NCI-H1092 (cell line): ENCODE data around the gene SH2D6.
"Not testable (repeated sequence)": the region's sequence is repeated elsewhere in the genome, so short reads cannot be mapped to it uniquely, and the experiment has no call there.

Source experiments
- DNase-seq: peaks from one replicate; lab custom pipeline; 2025; lab: John Stamatoyannopoulos, UW

Gene SH2D6

DNA sequence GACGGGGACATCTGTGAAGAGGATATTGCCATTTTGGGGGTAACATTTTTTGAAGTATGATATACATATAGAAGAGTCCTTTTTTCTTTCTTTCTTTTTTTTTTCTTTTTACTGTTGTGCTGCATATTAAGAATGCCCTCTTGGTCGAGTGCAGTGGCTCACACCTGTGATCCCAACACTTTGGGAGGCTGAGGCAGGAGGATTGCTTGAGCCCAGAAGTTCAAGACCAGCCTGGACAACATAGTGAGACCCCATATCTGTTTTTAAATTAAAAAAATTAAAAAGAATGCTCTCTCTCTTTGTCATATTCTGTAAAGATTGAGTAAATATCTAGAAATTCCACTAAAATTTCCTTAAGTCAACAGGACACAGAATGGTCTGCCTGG lies 3.6 kb downstream of the SH2D6 start:
- no peak for DNase-seq

DNA sequence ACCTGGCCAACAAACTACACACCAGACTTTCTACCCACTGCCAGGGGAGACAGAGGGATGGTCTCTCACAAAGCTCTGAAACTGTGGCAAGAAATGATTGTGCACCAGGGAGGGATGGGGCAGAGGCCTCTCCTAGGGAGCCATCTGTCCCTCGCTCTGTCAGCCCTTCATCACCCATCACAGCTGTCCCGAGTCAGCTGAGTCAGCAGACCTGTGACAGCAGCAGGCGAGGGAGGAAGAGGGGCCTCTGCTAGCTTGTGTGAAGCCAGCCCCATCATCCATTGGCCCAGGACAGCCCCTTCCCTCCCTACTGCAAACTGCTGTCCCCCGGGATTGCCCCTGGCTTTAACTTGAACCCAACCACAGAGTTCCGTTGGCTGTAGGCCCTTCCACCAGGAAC lies 5.0 kb downstream of the SH2D6 start:
- DNase-seq: no peak

- DNase-seq: no peak
Observed at GRCh38 chr2:85425588-85425987, 7.1 kb downstream of the SH2D6 start.

DNA sequence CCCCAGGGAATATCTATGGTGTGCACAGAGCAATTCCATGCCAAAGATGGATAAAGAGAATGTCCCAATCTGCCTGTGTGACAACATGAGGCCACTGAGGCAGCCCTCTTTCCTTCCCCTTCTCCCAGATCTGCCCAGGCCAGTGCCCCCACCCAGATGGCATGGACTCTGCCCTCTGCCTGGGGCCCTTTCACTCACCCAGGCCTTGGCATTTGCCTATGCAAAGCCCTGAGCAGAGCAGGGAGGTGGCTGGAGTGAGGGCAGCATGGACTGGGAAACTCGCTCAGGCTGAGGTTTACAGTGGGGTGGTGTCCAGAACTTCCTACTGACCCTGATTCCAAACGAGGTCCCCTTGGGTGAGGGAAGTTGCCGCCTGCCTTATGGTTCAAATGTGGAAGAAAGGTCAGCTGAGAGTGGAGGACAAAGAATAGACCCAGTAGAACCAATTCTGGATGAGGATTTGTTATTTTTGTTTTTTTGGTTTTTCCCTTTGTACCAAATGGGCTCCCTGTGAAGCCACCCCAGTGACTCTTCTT lies 8.9 kb downstream of the SH2D6 start:
- DNase-seq: no peak

- DNase-seq: no peak
Observed at GRCh38 chr2:85428343-85428881, 9.9 kb downstream of the SH2D6 start.

DNA sequence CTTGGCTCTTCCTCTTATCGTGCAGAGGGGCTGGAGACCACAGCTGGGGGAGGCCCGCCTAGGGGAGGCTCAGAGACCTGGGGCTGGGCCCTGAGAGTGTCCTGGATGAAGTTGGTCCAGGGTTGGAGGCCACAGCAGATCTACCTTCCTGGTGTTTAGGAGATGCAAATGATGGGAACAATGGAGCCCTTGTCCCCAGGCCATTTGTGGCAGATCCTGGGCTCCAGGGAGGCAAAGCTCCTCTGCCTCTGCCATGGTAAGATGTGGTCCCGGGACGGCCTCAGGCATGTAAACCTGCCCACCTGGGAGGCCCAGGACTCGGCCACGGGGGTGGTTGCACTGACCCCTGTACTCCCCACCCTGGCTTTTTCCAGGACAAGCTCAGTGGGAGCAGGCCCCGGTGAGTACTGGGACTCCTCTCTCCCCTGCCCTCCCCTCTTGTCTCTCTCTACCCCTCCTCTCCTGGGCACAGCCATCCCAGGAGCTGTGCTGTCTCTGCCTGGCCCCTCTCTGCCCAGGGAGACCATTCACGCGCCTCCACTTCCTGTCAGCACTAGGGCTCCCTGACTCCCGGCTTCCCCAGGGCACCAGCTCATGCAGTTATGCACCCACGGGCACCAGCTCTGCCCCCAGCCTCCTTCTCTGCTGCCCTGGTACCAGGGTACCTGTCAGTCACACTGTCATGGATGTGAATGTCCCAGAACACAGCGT lies 10.9 kb downstream of the SH2D6 start:
- DNase-seq: no peak

DNA sequence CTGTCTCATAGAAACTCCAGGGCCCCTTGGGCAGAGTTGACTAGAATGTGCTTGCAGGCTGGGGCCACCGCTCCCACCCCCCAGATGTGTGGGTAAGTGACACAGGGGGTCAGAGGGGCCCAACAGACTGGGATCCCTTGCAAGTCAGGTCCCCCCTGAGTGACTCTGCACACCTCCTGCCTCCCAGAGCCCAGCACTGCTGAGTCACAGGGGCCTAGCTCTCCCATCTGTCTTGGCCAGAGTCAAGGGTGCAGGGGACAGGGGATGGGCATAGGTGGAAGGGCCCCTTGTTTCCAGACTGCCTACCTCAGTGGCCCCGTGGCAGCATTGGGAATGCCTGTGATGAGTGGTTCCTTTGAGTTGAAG lies 11.4 kb downstream of the SH2D6 start:
- no peak for DNase-seq

- DNase-seq: peak; percentile 33
Observed at GRCh38 chr2:85430752-85431569, 12.4 kb downstream of the SH2D6 start.

GRCh38 chr2:85431570-85432205 lies 13.2 kb downstream of the SH2D6 start:
- DNase-seq: no peak

- DNase-seq: peak; percentile 56
Observed at GRCh38 chr2:85433511-85434089, 15.1 kb downstream of the SH2D6 start.

DNA sequence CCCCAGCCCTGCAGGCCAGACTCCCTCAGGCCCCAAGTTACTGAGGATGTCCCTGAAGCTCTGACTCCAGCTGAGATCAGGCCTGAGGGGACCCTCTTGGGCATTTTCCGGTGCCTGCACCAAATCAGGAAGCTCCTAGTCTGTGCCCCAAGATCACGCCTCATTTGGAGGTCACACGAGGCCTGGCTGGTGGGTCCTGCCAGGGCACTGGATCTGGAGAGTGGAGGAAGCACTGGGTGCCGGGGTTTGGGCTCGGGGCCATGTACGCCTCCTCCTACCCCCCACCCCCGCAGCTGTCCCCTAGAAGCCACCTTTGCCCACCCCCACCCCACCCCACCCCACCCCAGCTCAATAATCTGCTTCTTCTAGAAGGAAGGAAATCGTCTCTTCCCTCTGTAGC lies 16.2 kb downstream of the SH2D6 start:
- no peak for DNase-seq

GRCh38 chr2:85435220-85435958 lies 16.9 kb downstream of the SH2D6 start:
- DNase-seq: no peak

- peak; percentile 6 for DNase-seq
Observed at GRCh38 chr2:85435981-85436835, 17.7 kb downstream of the SH2D6 start.

- no peak for DNase-seq
Observed at GRCh38 chr2:85436836-85437487, 18.4 kb downstream of the SH2D6 start.

DNA sequence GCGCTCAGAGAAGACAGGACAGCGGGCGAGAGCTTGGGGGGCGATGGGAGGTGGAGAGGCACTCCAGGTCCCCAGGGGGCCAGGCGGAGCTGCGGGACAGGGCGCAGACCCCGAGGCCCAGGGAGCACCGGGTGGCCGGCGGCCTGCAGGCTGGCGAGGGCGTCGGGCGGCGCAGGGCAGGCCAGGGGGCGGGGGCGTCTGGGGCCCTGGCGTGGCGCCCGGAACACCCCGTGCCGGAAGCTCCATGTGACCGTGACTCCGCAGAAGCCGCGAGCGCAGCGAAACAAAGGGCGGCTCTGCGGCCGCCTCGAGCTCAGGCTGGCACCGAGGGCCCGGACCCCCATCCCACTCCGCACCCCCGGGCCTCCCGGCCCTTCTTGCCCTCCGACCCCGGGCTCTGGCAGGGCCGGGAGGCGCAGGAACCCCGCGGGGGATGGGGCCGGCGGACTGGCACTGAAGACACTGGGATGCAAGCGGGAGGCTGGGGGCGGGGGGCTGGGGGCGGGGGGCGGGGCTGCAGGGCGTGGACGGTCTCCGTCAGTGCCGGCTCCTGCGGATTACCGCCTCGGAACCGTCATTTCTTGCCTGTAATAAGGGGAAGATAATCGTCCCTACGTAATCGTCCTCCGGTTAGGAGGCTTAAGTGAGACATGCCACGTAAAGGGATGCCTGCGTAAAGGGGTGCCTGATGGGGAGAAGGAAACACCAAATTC lies 19.1 kb downstream of the SH2D6 start:
- DNase-seq: peak; percentile 55

- peak; percentile 31 for DNase-seq
Observed at GRCh38 chr2:85438201-85439024, 19.9 kb downstream of the SH2D6 start.

DNA sequence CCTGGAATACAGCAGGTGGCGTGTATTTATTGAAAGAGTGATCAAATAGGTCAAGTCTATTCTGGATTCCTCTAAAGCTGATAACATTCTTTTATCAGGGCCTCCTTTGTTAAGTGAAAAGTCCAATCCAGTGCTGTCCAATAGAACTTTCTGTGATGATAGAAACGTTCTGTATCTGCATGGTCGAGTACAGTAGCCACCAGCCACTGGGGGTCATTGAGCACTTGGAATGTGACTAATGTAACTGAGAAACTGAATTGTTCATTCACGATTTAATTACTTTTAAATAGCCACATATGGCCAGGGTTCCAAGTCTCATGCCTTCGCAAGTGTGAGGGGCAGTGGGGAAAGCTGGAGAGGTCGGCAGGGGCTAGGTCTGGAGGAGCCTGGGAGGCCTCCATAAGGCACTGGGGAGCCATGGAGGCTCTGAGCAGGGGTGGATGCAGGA lies 20.5 kb downstream of the SH2D6 start:
- no peak for DNase-seq

DNA sequence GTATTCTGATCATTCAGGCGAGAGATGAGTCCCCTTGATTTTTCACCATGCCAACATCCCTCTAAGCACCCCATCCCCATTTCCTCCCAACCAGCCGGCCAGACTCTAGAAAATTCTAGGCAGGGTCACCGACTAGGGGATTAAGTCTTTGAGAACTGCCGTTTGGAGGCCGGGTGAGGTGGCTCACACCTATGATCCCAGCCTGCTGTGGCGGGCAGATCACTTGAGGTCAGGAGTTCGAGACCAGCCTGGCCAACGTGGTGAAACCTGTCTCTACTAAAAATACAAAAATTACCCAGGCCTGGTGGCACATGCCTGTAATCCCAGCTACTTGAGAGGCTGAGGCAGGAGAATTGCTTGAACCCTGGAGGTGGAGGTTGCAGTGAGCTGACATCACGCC lies 21.1 kb downstream of the SH2D6 start:
- not testable (repeated sequence) for DNase-seq
